OCI-LY1 (cell line): ENCODE results near the gene SCYGR3.

ENCODE experiments used
- H2AFZ ChIP-seq: fragments of 200-600 bp; sonication (generic), shearing (Covaris generic); 2 replicates; pipeline ENCODE4 v1.6.0; 2014; ENCODE audit warnings: antibody characterized with exemption, mild to moderate bottlenecking, low read length
- H3F3A ChIP-seq: fragments of 200-600 bp; sonication (generic), shearing (Covaris generic); 2 replicates; pipeline ENCODE4 v1.6.0; 2014; ENCODE audit warnings: mild to moderate bottlenecking, antibody characterized with exemption, low read length, moderate library complexity; ENCODE audit not compliant: insufficient read depth
- H3K27ac ChIP-seq: fragments of 200-600 bp; sonication (generic); 2 replicates; pipeline ENCODE4 v1.5.1; 2014; ENCODE audit warnings: low read length, mixed run types, mild to moderate bottlenecking, low read depth; ENCODE audit not compliant: poor library complexity, severe bottlenecking
- H3K27me3 ChIP-seq: fragments of 200-600 bp; sonication (generic); 2 replicates; pipeline ENCODE4 v1.6.0; 2014; ENCODE audit warnings: antibody characterized with exemption, mild to moderate bottlenecking, low read length, moderate library complexity; ENCODE audit not compliant: insufficient read depth
- H3K36me3 ChIP-seq: fragments of 200-600 bp; sonication (generic); 2 replicates; pipeline ENCODE4 v1.6.1; 2014; ENCODE audit warnings: mild to moderate bottlenecking, antibody characterized with exemption, low read length, moderate library complexity, mixed read lengths; ENCODE audit not compliant: insufficient read depth
- H3K4me1 ChIP-seq: fragments of 200-600 bp; sonication (generic); 2 replicates; pipeline ENCODE4 v1.5.1; 2014; ENCODE audit warnings: mild to moderate bottlenecking, low read length, moderate library complexity; ENCODE audit not compliant: insufficient read depth, severe bottlenecking
- H3K4me2 ChIP-seq: fragments of 200-600 bp; sonication (generic), shearing (Covaris generic); 2 replicates; pipeline ENCODE4 v1.6.1; 2014; ENCODE audit warnings: low read length
- H3K4me3 ChIP-seq: fragments of 200-600 bp; sonication (generic); 2 replicates; pipeline ENCODE4 v1.5.1; 2014; ENCODE audit warnings: low read length, low read depth, mild to moderate bottlenecking, mixed read lengths; ENCODE audit not compliant: poor library complexity, severe bottlenecking
- H3K79me2 ChIP-seq: fragments of 200-600 bp; shearing (Covaris generic); 2 replicates; pipeline ENCODE4 v1.6.1; 2016; ENCODE audit warnings: mixed run types, low read length, mixed read lengths; ENCODE audit not compliant: insufficient read depth
- H3K9ac ChIP-seq: fragments of 200-600 bp; sonication (generic), shearing (Covaris generic); 2 replicates; pipeline ENCODE4 v1.6.1; 2014; ENCODE audit warnings: mild to moderate bottlenecking, low read length, mixed read lengths
- H3K9me2 ChIP-seq: fragments of 200-600 bp; sonication (generic), shearing (Covaris generic); 2 replicates; pipeline ENCODE4 v1.6.1; 2014; ENCODE audit warnings: low read depth, mild to moderate bottlenecking, low read length, mixed read lengths
- H3K9me3 ChIP-seq: fragments of 200-600 bp; shearing (Covaris generic); 2 replicates; pipeline ENCODE4 v1.6.1; 2014; ENCODE audit warnings: low read length, mixed read lengths
- H4K20me1 ChIP-seq: fragments of 200-600 bp; sonication (generic), shearing (Covaris generic); 2 replicates; pipeline ENCODE4 v1.6.0; 2016; ENCODE audit warnings: mild to moderate bottlenecking, low read length; ENCODE audit not compliant: insufficient read depth
- CTCF ChIP-seq: fragments of 200-600 bp; sonication (generic), shearing (Covaris generic); IDR thresholded peaks from 2 replicates; pipeline ENCODE4 v1.5.1; 2017; ENCODE audit warnings: mild to moderate bottlenecking, antibody characterized with exemption, low read length, moderate library complexity, mixed read lengths
- EZH2 ChIP-seq: fragments of 200-600 bp; sonication (generic), shearing (Covaris generic); IDR thresholded peaks from 2 replicates; pipeline ENCODE4 v1.8.0; 2017; ENCODE audit warnings: borderline replicate concordance, mixed run types, mild to moderate bottlenecking, antibody characterized with exemption, low read length, moderate library complexity, mixed read lengths

The SCYGR3 gene

GRCh38 chr2:227597998-227598397 is 16.6 kb downstream of the SCYGR3 start:
- H3K27ac ChIP-seq: no peak overlapping the region
- no peaks in the 10 kb centered on the region for H3K27me3 ChIP-seq
- TF ChIP-seq EZH2 (no peak), CTCF (no peak)
- H3K9me2 ChIP-seq: no peaks in the 10 kb centered on the region
- no peak overlapping the region for H3K4me3 ChIP-seq
- H3K9ac ChIP-seq: no peak overlapping the region
- no peaks in the 10 kb centered on the region for H3K36me3 ChIP-seq
- no peaks in the 10 kb centered on the region for H3F3A ChIP-seq
- no peaks in the 10 kb centered on the region for H3K9me3 ChIP-seq
- H4K20me1 ChIP-seq: no peaks in the 10 kb centered on the region
- no peak overlapping the region for H2AFZ ChIP-seq
- no peak overlapping the region for H3K4me2 ChIP-seq
- no peaks in the 10 kb centered on the region for H3K4me1 ChIP-seq
- H3K79me2 ChIP-seq: no peaks in the 10 kb centered on the region

GRCh38 chr2:227597036-227597435 is 17.6 kb downstream of the SCYGR3 start:
- H2AFZ ChIP-seq: no peak overlapping the region
- H3K79me2 ChIP-seq: no peaks in the 10 kb centered on the region
- H3K4me1 ChIP-seq: no peaks in the 10 kb centered on the region
- H3K4me3 ChIP-seq: no peak overlapping the region
- H3K4me2 ChIP-seq: no peak overlapping the region
- no peaks in the 10 kb centered on the region for H3K36me3 ChIP-seq
- no peak overlapping the region for H3K9ac ChIP-seq
- no peaks in the 10 kb centered on the region for H3K9me2 ChIP-seq
- H3F3A ChIP-seq: no peaks in the 10 kb centered on the region
- no peaks in the 10 kb centered on the region for H4K20me1 ChIP-seq
- no peak overlapping the region for H3K27ac ChIP-seq
- TF ChIP-seq EZH2 (no peak), CTCF (no peak)
- H3K27me3 ChIP-seq: no peaks in the 10 kb centered on the region
- no peaks in the 10 kb centered on the region for H3K9me3 ChIP-seq

GRCh38 chr2:227595797-227596196 is 18.8 kb downstream of the SCYGR3 start:
- H3K9me2 ChIP-seq: no peaks in the 10 kb centered on the region
- H2AFZ ChIP-seq: no peak overlapping the region
- no peaks in the 10 kb centered on the region for H3K79me2 ChIP-seq
- no peaks in the 10 kb centered on the region for H3K36me3 ChIP-seq
- H3F3A ChIP-seq: no peaks in the 10 kb centered on the region
- no peak for TF ChIP-seq CTCF
- TF ChIP-seq EZH2: no peak
- no peaks in the 10 kb centered on the region for H3K27me3 ChIP-seq
- no peak overlapping the region for H3K27ac ChIP-seq
- no peaks in the 10 kb centered on the region for H3K4me1 ChIP-seq
- no peaks in the 10 kb centered on the region for H4K20me1 ChIP-seq
- H3K4me2 ChIP-seq: no peak overlapping the region
- no peak overlapping the region for H3K9ac ChIP-seq
- no peaks in the 10 kb centered on the region for H3K9me3 ChIP-seq
- no peak overlapping the region for H3K4me3 ChIP-seq
